ENCODE results near the gene REV3L.

DNA sequence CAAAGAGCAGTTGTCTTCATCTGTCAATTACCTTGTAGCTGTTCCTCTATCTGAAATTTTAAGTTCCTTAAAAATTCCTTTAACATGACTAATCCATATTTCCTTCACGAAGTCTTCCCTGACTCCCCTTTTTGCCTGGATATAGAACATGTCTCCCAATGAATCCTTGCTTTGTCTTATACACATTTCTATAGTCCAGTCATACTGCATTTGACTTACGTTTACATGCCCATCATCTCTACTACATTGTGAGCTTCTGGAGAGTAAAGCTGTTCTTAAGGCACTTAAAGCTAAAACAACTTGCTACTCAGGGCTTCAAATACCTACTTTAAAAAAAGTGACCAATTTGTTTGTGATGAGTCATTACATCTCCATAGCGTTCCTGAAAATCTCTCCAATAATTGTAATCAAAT lies 4.9 kb downstream of the REV3L start:
- no peak for TF ChIP-seq GTF2F1 (IDR thresholded peaks at IDR 0.05; ENCODE audit: borderline replicate concordance, low read depth, low read length)
- TF ChIP-seq, protein P1, sequence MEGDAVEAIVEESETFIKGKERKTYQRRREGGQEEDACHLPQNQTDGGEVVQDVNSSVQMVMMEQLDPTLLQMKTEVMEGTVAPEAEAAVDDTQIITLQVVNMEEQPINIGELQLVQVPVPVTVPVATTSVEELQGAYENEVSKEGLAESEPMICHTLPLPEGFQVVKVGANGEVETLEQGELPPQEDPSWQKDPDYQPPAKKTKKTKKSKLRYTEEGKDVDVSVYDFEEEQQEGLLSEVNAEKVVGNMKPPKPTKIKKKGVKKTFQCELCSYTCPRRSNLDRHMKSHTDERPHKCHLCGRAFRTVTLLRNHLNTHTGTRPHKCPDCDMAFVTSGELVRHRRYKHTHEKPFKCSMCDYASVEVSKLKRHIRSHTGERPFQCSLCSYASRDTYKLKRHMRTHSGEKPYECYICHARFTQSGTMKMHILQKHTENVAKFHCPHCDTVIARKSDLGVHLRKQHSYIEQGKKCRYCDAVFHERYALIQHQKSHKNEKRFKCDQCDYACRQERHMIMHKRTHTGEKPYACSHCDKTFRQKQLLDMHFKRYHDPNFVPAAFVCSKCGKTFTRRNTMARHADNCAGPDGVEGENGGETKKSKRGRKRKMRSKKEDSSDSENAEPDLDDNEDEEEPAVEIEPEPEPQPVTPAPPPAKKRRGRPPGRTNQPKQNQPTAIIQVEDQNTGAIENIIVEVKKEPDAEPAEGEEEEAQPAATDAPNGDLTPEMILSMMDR (IDR thresholded peaks at IDR 0.05; ENCODE audit: control extremely low read depth in 1 of 3, insufficient read depth in 1 of 3, low read depth in 1 of 3, low read length in 3 of 3) = no peak
- TF ChIP-seq CREB1 (IDR thresholded peaks at IDR 0.05) = no peak
- TF ChIP-seq SP2 (IDR thresholded peaks at IDR 0.05; ENCODE audit: low read length) = no peak

Data from H1 (cell line).